Tibial nerve (tissue), 4 donors: ENCODE data around the gene PACSIN1.

Experiments used
- EP300 ChIP-seq, 2 donors: sonication (generic); formaldehyde crosslinking; IDR thresholded peaks; one replicate each; pipeline ENCODE4 v1.6.1; 2017; ENCODE audit warnings: antibody characterized with exemption in 2 of 2, mild to moderate bottlenecking in 1 of 2
- POLR2A ChIP-seq, 2 donors: fragments of 450-650 bp; IDR thresholded peaks; one replicate each; pipeline ENCODE4 v1.6.1; 2017; ENCODE audit warnings: antibody characterized with exemption in 2 of 2, mild to moderate bottlenecking in 2 of 2, moderate library complexity in 2 of 2
- TF ChIP-seq, protein P1 (sequence below), 5 experiments: fragments of 200-600 bp in 3 of 5; fragments of 450-650 bp in 2 of 5; sonication (generic) in 3 of 5; IDR thresholded peaks; one replicate each; pipeline ENCODE4 v1.5.1; 2016 to 2019; ENCODE audit warnings: antibody characterized with exemption in 5 of 5, mild to moderate bottlenecking in 3 of 5, moderate library complexity in 2 of 5

- TF ChIP-seq, protein P1, sequence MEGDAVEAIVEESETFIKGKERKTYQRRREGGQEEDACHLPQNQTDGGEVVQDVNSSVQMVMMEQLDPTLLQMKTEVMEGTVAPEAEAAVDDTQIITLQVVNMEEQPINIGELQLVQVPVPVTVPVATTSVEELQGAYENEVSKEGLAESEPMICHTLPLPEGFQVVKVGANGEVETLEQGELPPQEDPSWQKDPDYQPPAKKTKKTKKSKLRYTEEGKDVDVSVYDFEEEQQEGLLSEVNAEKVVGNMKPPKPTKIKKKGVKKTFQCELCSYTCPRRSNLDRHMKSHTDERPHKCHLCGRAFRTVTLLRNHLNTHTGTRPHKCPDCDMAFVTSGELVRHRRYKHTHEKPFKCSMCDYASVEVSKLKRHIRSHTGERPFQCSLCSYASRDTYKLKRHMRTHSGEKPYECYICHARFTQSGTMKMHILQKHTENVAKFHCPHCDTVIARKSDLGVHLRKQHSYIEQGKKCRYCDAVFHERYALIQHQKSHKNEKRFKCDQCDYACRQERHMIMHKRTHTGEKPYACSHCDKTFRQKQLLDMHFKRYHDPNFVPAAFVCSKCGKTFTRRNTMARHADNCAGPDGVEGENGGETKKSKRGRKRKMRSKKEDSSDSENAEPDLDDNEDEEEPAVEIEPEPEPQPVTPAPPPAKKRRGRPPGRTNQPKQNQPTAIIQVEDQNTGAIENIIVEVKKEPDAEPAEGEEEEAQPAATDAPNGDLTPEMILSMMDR (IDR thresholded peaks at IDR 0.05) = no peak
- no peak for TF ChIP-seq POLR2A (IDR thresholded peaks at IDR 0.05)
- no peak for TF ChIP-seq EP300 (IDR thresholded peaks at IDR 0.05)
These were observed 46.2 kb downstream of the PACSIN1 start for GRCh38 chr6:34511915-34512737.
